Neural cell (in vitro differentiated cells): Measurements from ENCODE around the gene ERC2.

ENCODE experiments used
- EP300 ChIP-seq: fragments of 450-650 bp; conservative IDR thresholded peaks from 2 replicates; pipeline ENCODE4 v1.6.1; 2014; ENCODE audit warnings: antibody characterized with exemption, mild to moderate bottlenecking, moderate library complexity; ENCODE audit not compliant: poor library complexity, severe bottlenecking
- EZH2 ChIP-seq: fragments of 200-600, 300-800 bp; shearing (Covaris generic), sonication (generic); IDR thresholded peaks from 2 replicates; pipeline ENCODE4 v1.6.1; 2014; ENCODE audit warnings: antibody characterized with exemption, low read length, borderline replicate concordance, mild to moderate bottlenecking; ENCODE audit not compliant: insufficient read depth, poor library complexity, severe bottlenecking
- MXI1 ChIP-seq: fragments of 450-650 bp; conservative IDR thresholded peaks from 2 replicates; pipeline ENCODE4 v1.6.1; 2014; ENCODE audit warnings: antibody characterized with exemption, mild to moderate bottlenecking; ENCODE audit not compliant: poor library complexity, severe bottlenecking
- POLR2AphosphoS5 ChIP-seq: IDR thresholded peaks from 2 replicates; pipeline ENCODE4 v1.6.1; 2012
- RAD21 ChIP-seq: fragments of 450-650 bp; conservative IDR thresholded peaks from 2 replicates; pipeline ENCODE4 v1.6.1; 2014; ENCODE audit warnings: antibody characterized with exemption, mild to moderate bottlenecking, moderate library complexity
- TF ChIP-seq, protein P1 (sequence below): fragments of 450-650 bp; IDR thresholded peaks from 2 replicates; pipeline ENCODE4 v1.5.1; 2014; ENCODE audit warnings: antibody characterized with exemption, mild to moderate bottlenecking, moderate library complexity; ENCODE audit not compliant: poor library complexity, severe bottlenecking
- TF ChIP-seq, protein P2 (sequence below): IDR thresholded peaks from 2 replicates; pipeline ENCODE4 v1.6.1; 2012; ENCODE audit warnings: borderline replicate concordance

- no peak for TF ChIP-seq RAD21
- TF ChIP-seq, protein P1, sequence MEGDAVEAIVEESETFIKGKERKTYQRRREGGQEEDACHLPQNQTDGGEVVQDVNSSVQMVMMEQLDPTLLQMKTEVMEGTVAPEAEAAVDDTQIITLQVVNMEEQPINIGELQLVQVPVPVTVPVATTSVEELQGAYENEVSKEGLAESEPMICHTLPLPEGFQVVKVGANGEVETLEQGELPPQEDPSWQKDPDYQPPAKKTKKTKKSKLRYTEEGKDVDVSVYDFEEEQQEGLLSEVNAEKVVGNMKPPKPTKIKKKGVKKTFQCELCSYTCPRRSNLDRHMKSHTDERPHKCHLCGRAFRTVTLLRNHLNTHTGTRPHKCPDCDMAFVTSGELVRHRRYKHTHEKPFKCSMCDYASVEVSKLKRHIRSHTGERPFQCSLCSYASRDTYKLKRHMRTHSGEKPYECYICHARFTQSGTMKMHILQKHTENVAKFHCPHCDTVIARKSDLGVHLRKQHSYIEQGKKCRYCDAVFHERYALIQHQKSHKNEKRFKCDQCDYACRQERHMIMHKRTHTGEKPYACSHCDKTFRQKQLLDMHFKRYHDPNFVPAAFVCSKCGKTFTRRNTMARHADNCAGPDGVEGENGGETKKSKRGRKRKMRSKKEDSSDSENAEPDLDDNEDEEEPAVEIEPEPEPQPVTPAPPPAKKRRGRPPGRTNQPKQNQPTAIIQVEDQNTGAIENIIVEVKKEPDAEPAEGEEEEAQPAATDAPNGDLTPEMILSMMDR: no peak
- no peak for TF ChIP-seq EZH2
- no peak for TF ChIP-seq POLR2AphosphoS5
- TF ChIP-seq, protein P2, sequence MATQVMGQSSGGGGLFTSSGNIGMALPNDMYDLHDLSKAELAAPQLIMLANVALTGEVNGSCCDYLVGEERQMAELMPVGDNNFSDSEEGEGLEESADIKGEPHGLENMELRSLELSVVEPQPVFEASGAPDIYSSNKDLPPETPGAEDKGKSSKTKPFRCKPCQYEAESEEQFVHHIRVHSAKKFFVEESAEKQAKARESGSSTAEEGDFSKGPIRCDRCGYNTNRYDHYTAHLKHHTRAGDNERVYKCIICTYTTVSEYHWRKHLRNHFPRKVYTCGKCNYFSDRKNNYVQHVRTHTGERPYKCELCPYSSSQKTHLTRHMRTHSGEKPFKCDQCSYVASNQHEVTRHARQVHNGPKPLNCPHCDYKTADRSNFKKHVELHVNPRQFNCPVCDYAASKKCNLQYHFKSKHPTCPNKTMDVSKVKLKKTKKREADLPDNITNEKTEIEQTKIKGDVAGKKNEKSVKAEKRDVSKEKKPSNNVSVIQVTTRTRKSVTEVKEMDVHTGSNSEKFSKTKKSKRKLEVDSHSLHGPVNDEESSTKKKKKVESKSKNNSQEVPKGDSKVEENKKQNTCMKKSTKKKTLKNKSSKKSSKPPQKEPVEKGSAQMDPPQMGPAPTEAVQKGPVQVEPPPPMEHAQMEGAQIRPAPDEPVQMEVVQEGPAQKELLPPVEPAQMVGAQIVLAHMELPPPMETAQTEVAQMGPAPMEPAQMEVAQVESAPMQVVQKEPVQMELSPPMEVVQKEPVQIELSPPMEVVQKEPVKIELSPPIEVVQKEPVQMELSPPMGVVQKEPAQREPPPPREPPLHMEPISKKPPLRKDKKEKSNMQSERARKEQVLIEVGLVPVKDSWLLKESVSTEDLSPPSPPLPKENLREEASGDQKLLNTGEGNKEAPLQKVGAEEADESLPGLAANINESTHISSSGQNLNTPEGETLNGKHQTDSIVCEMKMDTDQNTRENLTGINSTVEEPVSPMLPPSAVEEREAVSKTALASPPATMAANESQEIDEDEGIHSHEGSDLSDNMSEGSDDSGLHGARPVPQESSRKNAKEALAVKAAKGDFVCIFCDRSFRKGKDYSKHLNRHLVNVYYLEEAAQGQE: no peak
- no peak for TF ChIP-seq EP300
- TF ChIP-seq MXI1: no peak
Measured at GRCh38 chr3:56356808-56357207, 111.5 kb downstream of the ERC2 start.
